Tibial nerve (tissue), 3 donors: ENCODE measurements around the gene ZNF556.

ENCODE experiments used
- POLR2A ChIP-seq, 2 donors: fragments of 450-650 bp; IDR thresholded peaks; one replicate each; pipeline ENCODE4 v1.6.1; 2017; ENCODE audit warnings: antibody characterized with exemption in 2 of 2, mild to moderate bottlenecking in 2 of 2, moderate library complexity in 2 of 2
- TF ChIP-seq, protein P1 (sequence below), 5 experiments: fragments of 200-600 bp in 3 of 5; fragments of 450-650 bp in 2 of 5; sonication (generic) in 3 of 5; IDR thresholded peaks; one replicate each; pipeline ENCODE4 v1.5.1; 2016 to 2019; ENCODE audit warnings: antibody characterized with exemption in 5 of 5, mild to moderate bottlenecking in 3 of 5, moderate library complexity in 2 of 5

DNA sequence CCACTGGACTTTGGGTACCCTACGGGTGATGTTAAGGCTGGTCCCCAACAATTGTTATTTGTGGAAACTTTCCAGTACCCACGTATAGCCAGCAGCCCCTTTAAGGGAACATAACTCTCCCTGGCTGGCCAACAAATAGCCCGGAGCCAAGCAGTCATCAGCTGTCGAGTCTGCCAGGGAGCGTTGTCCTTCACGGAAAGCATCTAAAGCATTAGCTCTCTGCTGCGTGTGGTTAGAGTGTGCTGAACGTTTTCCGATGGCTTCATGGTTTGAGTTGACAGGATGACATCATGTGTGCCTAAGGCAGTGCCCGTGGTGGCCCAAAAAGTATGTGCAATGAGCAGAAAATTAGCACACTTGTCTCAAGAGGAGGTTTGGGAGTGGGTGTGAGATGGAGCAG is 3.3 kb upstream of the ZNF556 start:
- TF ChIP-seq, protein P1, sequence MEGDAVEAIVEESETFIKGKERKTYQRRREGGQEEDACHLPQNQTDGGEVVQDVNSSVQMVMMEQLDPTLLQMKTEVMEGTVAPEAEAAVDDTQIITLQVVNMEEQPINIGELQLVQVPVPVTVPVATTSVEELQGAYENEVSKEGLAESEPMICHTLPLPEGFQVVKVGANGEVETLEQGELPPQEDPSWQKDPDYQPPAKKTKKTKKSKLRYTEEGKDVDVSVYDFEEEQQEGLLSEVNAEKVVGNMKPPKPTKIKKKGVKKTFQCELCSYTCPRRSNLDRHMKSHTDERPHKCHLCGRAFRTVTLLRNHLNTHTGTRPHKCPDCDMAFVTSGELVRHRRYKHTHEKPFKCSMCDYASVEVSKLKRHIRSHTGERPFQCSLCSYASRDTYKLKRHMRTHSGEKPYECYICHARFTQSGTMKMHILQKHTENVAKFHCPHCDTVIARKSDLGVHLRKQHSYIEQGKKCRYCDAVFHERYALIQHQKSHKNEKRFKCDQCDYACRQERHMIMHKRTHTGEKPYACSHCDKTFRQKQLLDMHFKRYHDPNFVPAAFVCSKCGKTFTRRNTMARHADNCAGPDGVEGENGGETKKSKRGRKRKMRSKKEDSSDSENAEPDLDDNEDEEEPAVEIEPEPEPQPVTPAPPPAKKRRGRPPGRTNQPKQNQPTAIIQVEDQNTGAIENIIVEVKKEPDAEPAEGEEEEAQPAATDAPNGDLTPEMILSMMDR (IDR thresholded peaks at IDR 0.05), result no peak
- TF ChIP-seq POLR2A (IDR thresholded peaks at IDR 0.05), result no peak
